Activated naive CD4-positive, alpha-beta T cell treated with Interleukin-2 at 50 U/mL for 16 hours (primary cell): Measurements from ENCODE around the gene DDX10.
"Not testable (repeated sequence)": the region's sequence is repeated elsewhere in the genome, so short reads cannot be mapped to it uniquely, and the experiment has no call there.

Experiments
- DNase-seq: peaks from one replicate; pipeline ENCODE4 v3.0.0-alpha.2; 2020

DDX10 gene

DNA sequence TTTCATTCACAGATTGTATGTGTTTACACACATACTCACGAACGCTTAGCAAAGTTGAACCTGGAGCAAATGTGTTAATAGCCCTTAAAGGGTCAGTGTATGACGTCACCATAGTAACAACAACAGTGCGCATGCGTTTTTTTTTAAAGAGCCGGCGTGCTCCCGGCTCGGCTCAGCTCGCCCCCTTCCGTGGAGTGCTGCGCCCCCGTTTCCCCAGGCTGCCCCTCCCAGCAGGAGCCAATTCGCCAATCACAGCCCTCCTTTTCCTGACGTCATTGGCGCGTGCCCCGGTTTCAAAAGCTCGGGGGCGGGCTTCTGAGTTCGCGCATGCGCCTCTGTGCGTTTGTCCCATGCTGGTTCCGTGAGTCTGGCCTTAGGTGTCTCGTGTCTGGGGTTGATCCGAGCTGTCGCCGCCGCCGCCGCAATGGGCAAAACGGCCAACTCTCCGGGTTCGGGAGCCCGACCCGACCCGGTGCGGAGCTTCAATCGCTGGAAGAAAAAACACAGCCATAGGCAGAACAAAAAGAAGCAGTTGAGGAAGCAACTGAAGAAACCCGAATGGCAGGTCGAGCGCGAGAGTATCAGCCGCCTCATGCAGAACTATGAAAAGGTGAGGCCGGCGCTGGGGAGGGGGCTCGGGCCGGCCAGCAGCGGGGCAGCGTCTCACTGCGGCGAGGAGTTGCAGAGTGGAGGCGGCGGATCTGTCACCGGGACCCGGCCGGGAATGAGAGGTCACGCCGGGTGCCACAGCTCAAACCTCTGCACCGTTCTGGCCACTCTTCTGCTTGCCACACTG lies at the start of gene DDX10:
Gene DDX10 (plus strand): TSS at position 340 of the 796 bp plus-strand sequence. CDS start 85 bp downstream, at position 425.
- DNase-seq: peak; percentile 97

GRCh38 chr11:108616549-108616948 lies 48.3 kb upstream of the DDX10 start:
- no peak for DNase-seq

GRCh38 chr11:108617055-108617454 lies 47.8 kb upstream of the DDX10 start:
- no peak for DNase-seq

DNA sequence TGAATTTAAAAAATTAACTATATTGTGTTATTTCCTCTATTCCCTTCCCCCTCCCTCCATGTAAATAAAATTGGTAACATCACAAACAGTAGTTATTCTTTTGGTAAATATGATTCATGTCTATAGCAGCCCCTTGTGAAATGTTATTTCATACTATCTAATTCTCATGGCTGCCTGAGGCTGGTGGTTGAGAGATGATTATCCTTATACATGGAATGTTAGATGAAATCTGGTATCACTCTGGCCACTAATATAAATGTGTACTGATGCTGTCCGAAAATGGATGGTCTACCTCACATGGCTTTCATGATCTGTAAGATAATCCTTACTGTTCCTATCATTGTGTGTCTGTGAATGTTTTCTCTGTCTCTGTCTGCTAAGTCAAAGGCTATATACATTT lies 46.3 kb upstream of the DDX10 start:
- DNase-seq: no peak

GRCh38 chr11:108620958-108621772 lies 43.7 kb upstream of the DDX10 start:
- no peak for DNase-seq

DNA sequence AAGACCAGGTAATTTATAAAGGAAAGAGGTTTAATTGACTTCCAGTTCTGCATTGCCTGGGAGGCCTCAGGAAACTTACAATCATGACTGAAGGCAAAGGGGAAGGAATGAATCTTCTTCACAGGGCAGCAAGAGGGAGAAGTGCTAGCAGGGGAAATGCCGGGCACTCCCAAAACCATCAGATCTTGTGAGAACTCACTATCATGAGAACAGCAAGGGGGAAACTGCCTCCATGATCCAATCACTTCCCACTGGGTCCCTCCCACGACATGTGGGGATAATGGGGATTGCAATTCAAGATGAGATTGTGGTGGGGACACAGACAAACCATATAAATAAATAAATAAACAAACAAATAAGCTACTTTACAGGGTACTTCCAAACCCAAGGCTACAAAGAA lies 42.5 kb upstream of the DDX10 start:
- no peak for DNase-seq

DNA sequence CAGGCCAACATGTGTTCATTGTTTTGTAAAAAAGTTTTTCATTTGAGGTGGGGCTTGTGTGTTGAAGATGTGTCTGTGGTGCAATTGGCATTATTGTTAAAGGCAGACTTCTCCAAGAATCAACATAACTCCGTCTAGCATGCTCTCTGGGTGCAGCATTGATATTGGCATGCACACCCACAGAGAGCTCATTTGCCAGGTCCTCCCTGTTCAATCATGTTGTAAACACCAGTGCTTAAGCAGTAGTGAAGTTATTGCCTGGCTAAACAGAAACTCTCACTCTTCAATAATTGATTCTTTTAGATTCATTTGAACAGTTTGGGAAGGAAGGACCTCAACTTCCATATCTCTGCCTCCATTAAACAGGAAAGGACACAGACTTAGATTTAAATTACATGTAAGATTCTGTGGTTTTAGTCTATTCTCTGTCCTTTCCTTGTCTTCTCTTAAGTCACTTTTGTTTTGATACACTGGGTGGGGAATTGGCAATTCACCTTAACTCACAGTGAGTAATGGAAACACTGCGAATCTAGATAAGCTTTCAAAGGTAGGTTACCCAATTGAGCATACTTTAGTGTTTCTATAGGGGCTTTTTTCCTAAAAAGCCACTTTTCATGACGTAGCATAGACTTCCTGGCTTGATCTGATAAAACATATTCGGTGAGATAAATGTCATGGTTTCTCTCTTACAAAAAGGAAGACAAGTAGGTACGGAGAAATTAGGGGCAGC lies 40.5 kb upstream of the DDX10 start:
- DNase-seq: no peak

GRCh38 chr11:108628326-108628725 lies 36.5 kb upstream of the DDX10 start:
- DNase-seq: no peak

DNA sequence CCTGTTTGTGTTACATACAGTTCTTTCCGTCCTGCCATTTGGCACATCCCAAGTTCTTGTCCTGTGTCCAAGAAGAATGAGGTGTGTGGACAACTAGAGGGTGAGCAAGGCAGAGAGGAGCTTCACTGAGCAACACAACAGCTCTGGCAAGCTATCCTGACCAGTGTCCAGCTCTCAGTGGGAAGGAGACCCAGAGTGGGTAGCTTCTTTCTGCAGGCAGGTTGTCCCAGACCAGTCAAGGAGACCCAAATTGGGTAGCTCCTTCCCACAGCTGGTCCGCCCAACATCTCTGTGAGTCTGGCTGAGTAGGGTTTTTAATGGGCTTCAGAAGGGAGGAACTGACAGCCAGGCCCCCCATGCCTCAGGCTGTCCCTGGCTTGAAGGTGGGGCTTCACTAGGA lies 36.1 kb upstream of the DDX10 start:
- DNase-seq: no peak

DNA sequence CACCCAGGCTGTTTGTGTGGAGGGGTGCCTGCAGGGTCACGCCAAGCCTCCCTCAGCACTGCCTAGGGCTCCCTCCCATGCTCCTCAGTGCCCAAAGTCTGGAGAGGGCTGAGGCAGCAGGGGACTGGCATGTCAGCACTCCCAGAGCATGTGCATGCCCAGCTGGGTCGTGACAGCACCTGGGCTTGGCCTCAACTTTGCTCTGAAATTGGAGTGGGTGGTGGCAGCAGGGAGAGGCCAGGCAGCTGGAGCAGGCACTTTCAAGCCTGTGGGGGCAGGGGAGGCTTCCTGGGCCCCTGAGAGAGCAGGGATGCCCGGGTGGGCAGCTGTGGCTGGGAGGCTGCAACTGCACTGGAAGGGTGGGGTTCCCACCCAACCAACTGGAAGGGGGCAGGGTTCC lies 35.6 kb upstream of the DDX10 start:
- no peak for DNase-seq

GRCh38 chr11:108632041-108632704 lies 32.7 kb upstream of the DDX10 start:
- DNase-seq: no peak

DNA sequence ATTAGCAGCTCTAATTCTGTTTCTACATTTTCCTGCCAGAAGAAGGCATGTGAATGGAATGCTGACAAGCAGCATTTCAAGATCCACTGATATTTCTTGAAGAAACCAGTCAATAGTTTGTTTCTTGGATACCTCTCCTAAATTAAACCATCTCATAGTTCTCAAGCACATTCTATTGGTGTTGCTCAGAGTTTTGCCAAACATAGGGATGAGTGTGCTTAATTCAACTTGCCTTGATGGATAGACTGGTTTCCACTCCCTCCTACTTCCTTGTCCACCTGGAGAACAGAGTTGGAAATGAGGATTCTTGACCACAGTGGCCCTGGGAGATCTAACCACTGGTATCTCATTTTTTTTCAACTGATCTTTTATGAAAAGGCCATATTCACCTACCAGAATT lies 29.8 kb upstream of the DDX10 start:
- no peak for DNase-seq

GRCh38 chr11:108636222-108636621 lies 28.6 kb upstream of the DDX10 start:
- no peak for DNase-seq

- DNase-seq: no peak
Observed at GRCh38 chr11:108639146-108639545, 25.7 kb upstream of the DDX10 start.

- not testable (repeated sequence) for DNase-seq
Observed at GRCh38 chr11:108641752-108642151, 23.1 kb upstream of the DDX10 start.

- no peak for DNase-seq
Observed at GRCh38 chr11:108643974-108644373, 20.9 kb upstream of the DDX10 start.

- DNase-seq: no peak
Observed at GRCh38 chr11:108645970-108646369, 18.9 kb upstream of the DDX10 start.

GRCh38 chr11:108647387-108647700 lies 17.5 kb upstream of the DDX10 start:
- no peak for DNase-seq

- peak; percentile 70 for DNase-seq
Observed at GRCh38 chr11:108647701-108648527, 17.0 kb upstream of the DDX10 start.

GRCh38 chr11:108648528-108648885 lies 16.4 kb upstream of the DDX10 start:
- DNase-seq: no peak

DNA sequence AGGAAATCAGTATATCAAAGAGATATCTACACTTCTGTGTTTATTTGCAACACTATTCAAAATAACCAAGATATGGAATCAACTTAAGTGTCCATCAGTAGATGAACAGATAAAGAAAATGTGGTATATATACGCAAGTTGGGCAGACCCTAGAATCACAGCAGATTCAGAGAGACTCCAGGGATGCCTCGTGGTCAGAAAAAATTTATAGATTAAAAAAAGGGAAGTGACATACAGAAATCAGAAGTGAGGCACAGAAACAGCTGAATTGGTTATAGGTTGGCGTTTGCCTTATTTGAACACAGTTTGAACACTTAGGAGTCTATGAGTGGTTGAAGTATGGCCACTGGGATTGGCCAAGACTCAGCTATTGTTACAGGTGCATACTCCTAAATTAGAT lies 10.8 kb upstream of the DDX10 start:
- not testable (repeated sequence) for DNase-seq

DNA sequence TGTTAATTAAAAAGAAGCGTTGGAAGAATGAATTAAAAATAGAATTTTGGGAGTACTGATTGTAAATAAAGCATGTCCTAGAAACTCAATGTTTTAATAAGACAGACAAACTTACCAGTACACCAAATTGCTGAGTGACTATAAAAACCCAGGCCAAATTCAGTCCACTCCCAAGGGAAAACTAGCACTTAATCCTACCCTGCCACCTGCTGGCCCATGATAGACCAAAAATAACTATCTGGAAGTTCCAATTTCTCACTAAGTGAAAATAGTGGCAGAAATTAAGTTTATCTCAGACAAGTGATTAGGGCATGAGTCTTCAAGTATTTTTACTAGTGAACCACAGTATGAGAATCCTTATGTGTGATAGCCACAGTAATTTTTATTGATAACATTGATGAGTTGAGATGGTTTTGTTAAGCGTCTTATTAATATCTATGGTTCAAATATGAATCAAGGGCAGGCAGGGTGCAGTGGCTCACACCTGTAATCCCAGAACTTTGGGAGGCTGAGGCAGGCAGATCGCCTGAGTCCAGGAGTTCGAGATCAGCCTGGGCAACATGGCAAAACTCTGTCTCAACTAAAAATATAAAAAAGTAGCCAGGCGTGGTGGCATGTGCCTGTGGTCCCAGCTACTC lies 9.8 kb upstream of the DDX10 start:
- DNase-seq: no peak
